GM21529 (cell line): ENCODE data around the gene GREB1L.

ENCODE experiments used
- ATAC-seq: cut with Tn5 transposase; IDR thresholded peaks from one replicate; pipeline ENCODE4 v1.9.1; 2021; ENCODE audit not compliant: unreplicated experiment

Gene GREB1L

GRCh38 chr18:21444465-21445212 is 202.6 kb downstream of the GREB1L start:
- no peak for ATAC-seq

DNA sequence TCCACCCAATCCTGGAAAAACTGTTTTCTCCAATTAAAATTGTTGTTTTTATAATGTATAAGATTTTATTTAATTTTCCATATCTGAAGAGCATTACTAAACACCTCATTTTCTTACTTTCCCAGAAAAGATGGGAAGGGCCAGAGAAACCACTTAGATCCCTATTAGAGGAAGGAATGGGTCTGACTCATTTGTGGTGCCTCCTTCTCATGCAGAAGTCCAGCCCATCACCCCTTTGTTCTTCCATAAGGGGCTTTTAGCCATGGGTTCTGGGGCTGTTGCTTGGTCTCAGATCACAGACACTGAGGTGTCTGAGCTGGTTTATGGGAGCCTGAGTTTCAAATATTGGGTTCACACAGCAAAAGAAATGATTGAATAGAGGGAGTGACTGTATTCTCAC is 206.3 kb downstream of the GREB1L start:
- no peak for ATAC-seq

GRCh38 chr18:21449367-21450290 is 207.6 kb downstream of the GREB1L start:
- ATAC-seq: no peak

- ATAC-seq: no peak
Measured at GRCh38 chr18:21450503-21450902, 208.5 kb downstream of the GREB1L start.

GRCh38 chr18:21450913-21451312 is 208.9 kb downstream of the GREB1L start:
- no peak for ATAC-seq

DNA sequence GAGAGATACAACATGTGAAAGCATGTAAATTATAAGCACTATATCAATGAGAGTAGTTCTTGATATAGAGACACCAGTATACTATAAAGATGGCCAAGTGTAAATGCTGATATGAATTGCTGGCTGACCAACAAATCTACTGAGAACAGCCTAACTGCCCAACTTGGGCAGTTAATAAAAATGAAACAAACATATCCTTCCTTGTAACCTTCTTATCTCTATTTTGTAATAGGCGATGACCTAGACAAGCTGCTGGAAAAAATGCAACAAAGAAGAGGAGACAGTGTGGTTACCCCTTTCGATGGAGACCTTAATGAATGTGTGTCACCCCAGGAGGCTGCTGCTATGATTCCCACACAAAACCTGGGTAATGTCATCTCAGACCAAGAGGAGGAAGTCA is 209.8 kb downstream of the GREB1L start:
- no peak for ATAC-seq

- no peak for ATAC-seq
Measured at GRCh38 chr18:21452276-21452780, 210.3 kb downstream of the GREB1L start.

GRCh38 chr18:21452796-21453510 is 210.9 kb downstream of the GREB1L start:
- no peak for ATAC-seq

- ATAC-seq: no peak
Measured at GRCh38 chr18:21453511-21453901, 211.5 kb downstream of the GREB1L start.

- no peak for ATAC-seq
Measured at GRCh38 chr18:21454725-21455124, 212.7 kb downstream of the GREB1L start.

DNA sequence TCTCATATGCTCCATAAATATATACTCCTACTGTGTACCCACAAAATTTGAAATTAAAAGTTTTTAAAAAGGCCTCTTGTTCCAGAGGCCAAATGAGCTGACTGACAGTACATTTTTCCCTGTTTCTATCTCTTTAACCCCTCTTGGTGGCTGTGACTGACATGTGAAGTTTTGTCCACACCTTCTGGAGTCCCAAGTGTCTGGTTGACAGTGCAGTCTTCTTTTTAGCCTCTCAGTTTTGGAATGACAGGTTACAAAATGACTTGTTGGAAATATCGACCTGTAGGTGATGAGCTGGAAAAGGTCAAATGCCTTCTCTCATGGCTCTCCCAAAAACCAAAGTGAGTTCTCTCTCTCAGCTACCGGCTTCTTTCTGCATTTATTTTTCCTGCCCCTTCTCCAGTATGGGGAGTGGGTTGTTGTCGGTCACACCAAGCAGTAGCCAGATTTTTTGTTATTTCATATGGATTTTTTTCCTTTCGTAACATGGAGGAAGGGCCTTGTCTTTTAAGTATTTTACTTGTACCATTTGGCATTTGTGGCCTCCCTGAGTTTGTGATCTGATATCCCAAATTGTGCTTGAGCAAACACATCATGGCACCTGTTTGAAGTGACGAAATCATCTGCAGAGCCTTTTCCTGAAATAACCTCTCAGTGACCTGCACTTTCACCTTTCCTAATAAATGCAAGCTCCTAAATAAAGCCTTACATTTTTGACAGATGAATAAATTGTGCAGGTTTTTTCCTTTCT is 214.6 kb downstream of the GREB1L start:
- ATAC-seq: no peak

GRCh38 chr18:21457179-21457535 is 215.1 kb downstream of the GREB1L start:
- no peak for ATAC-seq

GRCh38 chr18:21458310-21458709 is 216.3 kb downstream of the GREB1L start:
- no peak for ATAC-seq

- ATAC-seq: no peak
Measured at GRCh38 chr18:21458788-21459187, 216.8 kb downstream of the GREB1L start.

DNA sequence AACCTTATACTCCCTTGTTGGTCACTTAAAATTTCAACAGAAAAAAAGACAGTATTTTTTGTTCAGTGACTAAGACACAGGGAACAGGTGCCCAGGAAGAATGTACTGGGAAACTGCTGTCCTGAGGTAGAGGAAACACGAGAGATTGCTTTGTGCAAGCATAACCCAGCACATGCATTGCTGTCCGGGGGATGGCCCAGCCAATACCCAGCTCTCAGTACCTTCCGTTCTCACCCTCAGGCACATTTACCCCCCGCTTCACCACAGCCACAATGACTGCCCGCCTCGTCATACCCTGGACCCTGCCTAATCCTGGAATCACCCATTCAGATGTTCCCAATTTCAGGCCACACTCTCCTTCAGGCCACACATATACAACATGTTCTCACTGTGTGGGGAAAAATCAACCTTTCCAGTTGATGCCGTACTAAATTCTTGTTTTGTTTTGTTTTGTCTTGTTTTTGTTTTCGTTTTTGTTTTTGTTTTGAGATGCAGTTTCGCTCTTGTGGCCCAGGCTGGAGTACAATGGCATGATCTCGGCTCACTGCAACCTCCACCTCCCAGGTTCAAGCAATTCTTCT is 217.8 kb downstream of the GREB1L start:
- no peak for ATAC-seq

DNA sequence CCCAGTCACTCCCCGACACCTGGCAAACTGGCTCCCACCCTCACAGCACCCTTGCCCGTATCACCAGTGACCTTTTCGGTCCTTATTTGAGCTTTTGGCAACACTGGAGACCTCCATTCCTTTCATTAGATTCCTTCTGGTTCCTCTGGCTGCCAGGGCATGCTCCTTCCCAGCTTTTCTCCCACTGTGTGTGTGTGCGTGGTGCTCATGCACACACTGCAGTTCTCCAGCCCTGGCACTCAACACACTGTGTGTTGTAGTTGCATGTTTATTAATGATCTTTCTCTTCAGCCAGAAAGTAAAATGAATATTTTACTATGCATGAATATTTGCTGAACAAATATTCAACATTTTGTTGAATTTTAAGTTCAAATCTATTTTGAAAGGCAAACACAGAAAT is 219.4 kb downstream of the GREB1L start:
- no peak for ATAC-seq

- no peak for ATAC-seq
Measured at GRCh38 chr18:21463718-21464117, 221.7 kb downstream of the GREB1L start.

- ATAC-seq: no peak
Measured at GRCh38 chr18:21468514-21469164, 226.6 kb downstream of the GREB1L start.

DNA sequence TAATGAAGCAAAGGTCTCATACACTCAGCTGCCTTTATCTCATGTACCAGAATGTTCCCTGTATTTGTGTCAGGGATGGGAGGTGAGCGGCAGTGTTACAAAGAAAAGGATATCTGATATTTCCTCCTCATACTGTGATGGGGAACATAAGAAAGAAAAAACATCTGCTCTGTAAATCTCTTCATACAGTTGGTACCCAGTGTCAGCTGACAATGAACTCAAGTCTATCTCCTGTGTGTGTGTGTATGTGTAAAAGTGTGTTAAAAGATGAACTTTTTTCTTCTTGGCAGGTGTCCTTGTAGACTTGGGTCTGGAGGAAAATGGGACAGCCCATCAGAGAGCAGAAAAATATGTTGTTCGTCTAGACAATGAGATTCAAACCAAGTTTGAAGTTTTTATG is 230.7 kb downstream of the GREB1L start:
- no peak for ATAC-seq

GRCh38 chr18:21474621-21475020 is 232.6 kb downstream of the GREB1L start:
- no peak for ATAC-seq
